Measurements from ENCODE around the gene NDUFB8.

Gene NDUFB8

DNA sequence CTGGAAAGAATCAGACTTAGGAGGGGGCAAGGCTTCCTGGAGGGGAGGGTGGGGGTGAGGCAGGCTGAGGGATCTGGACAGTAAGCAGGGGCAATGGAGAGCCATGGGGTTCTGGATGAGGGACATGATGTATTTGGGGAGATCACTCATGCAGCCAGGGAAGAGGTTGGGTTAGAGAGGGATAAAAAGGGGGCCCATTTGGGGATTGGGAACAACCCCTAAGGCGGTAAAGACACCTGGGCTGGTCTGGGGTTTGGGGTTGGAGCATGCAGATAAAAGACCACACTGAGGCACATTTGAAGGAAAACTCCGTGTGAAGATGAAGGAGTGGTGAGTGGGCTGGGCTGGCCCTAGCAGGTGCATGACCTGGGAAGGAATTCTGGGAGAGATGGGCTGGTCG is 36.9 kb upstream of the NDUFB8 start:
- no peak overlapping the region for H2AFZ ChIP-seq (ENCODE audit: low read depth, low read length, severe bottlenecking)
- no peaks in the 10 kb centered on the region for H3K27me3 ChIP-seq (ENCODE audit: low read length)
- no peaks in the 10 kb centered on the region for H3K9me3 ChIP-seq (ENCODE audit: insufficient read depth, low read length)
- H3K79me2 ChIP-seq (ENCODE audit: insufficient read depth, low read length) = no peaks in the 10 kb centered on the region
- no peaks in the 10 kb centered on the region for H3K36me3 ChIP-seq (ENCODE audit: low read length)
- no peaks in the 10 kb centered on the region for H4K20me1 ChIP-seq (ENCODE audit: low read depth, low read length)
- no peak overlapping the region for H3K27ac ChIP-seq (ENCODE audit: low read depth, low read length)
- no peak overlapping the region for H3K9ac ChIP-seq (ENCODE audit: low read length)
- TF ChIP-seq, protein P1, sequence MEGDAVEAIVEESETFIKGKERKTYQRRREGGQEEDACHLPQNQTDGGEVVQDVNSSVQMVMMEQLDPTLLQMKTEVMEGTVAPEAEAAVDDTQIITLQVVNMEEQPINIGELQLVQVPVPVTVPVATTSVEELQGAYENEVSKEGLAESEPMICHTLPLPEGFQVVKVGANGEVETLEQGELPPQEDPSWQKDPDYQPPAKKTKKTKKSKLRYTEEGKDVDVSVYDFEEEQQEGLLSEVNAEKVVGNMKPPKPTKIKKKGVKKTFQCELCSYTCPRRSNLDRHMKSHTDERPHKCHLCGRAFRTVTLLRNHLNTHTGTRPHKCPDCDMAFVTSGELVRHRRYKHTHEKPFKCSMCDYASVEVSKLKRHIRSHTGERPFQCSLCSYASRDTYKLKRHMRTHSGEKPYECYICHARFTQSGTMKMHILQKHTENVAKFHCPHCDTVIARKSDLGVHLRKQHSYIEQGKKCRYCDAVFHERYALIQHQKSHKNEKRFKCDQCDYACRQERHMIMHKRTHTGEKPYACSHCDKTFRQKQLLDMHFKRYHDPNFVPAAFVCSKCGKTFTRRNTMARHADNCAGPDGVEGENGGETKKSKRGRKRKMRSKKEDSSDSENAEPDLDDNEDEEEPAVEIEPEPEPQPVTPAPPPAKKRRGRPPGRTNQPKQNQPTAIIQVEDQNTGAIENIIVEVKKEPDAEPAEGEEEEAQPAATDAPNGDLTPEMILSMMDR (IDR thresholded peaks at IDR 0.05; ENCODE audit: insufficient read depth, low read length, poor library complexity, severe bottlenecking) = no peak
- TF ChIP-seq EZH2phosphoT487 (conservative IDR thresholded peaks at IDR 0.05; ENCODE audit: low read length) = no peak
- no peak overlapping the region for H3K4me3 ChIP-seq (ENCODE audit: insufficient read depth, low read length, poor library complexity, severe bottlenecking)
- no peaks in the 10 kb centered on the region for H3K9me2 ChIP-seq (replicated peaks; ENCODE audit: insufficient read depth, low read length)
- H3F3A ChIP-seq (ENCODE audit: insufficient read depth) = no peaks in the 10 kb centered on the region
- no peak overlapping the region for H3K4me2 ChIP-seq (ENCODE audit: low read depth, low read length, poor library complexity, severe bottlenecking)

DNA sequence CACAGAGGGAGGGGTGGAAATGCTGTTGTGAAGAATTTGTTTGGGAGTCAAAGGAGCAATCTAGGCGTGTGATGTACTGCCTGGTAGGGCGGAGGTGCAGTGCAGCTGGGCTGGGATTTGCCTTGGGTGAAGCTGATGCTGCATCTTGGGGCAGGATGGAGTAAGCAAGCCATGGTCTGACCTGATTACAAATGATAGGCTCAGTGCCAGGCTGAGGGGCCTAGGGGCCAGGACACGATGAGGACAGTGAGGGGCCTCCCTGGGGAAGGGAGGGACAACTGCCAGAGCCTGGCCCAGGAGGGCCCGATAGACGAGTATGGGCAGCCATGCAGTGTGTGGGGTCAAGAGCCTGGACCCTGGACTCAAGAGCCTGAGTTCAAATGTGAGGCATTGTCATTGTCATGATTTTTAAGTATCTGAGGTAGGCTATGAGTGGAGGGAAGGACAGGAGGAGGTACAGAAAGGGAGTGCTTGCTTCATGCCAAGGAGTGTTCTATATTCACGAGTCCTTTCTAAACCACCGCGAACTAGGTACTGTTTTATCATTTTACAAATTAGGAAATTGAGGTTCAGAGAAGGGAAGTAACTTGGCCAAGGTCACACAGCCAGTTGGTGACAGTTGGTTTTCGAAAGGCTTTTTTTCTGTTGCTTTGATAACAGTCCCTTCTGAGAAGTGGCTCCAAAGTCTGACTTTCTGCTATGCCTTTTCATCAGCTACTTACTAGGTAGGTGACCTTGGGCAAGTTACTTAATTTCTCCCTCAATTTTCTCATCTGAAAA is 35.7 kb upstream of the NDUFB8 start:
- Histone ChIP-seq H3K4me3 (ENCODE audit: insufficient read depth, low read length, poor library complexity, severe bottlenecking) (no peak overlapping the region), H4K20me1 (ENCODE audit: low read depth, low read length) (no peaks in the 10 kb centered on the region), H3F3A (ENCODE audit: insufficient read depth) (no peaks in the 10 kb centered on the region), H3K9me2 (replicated peaks; ENCODE audit: insufficient read depth, low read length) (no peaks in the 10 kb centered on the region), H3K27ac (ENCODE audit: low read depth, low read length) (no peak overlapping the region), H3K9ac (ENCODE audit: low read length) (no peak overlapping the region), H3K36me3 (ENCODE audit: low read length) (no peaks in the 10 kb centered on the region), H3K79me2 (ENCODE audit: insufficient read depth, low read length) (no peaks in the 10 kb centered on the region), H2AFZ (ENCODE audit: low read depth, low read length, severe bottlenecking) (no peak overlapping the region), H3K9me3 (ENCODE audit: insufficient read depth, low read length) (no peaks in the 10 kb centered on the region), H3K27me3 (ENCODE audit: low read length) (no peaks in the 10 kb centered on the region), H3K4me2 (ENCODE audit: low read depth, low read length, poor library complexity, severe bottlenecking) (no peak overlapping the region)
- TF ChIP-seq EZH2phosphoT487 (conservative IDR thresholded peaks at IDR 0.05; ENCODE audit: low read length) = no peak
- TF ChIP-seq, protein P1 (IDR thresholded peaks at IDR 0.05; ENCODE audit: insufficient read depth, low read length, poor library complexity, severe bottlenecking) = no peak

DNA sequence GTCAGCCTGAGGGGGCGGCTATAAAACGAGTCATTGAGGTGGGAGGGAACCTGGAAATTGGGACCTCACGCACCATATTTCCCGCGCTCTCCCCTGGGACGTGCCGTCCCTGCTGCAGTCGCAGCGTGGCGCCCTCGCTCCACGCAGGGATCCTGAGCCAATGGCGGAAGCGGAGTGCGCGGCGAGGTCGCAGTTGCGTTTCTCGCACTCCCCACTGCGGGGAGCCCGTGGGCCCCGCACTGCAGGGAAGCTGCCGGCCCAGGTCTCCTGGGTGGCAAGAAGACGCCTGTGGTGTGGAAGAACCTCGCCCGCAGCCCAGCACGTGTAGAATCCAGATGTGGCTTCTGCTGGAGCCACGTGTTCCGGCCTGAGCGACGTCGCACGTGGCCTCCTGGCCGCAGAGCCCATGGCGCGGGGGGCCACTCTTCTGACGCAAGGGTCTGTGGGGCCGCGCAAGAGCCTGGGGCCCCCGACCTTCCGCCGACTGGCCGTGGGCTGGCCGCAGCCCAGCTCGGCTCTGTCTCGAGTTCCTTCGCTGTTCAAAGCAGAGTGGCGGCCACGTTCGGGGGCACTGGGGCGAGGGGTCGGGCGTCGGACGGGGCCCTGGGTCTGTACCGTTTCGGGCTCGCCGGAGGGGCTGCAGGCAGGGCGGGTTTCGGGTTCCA is 32.5 kb upstream of the NDUFB8 start:
- no peak overlapping the region for H3K4me2 ChIP-seq (ENCODE audit: low read depth, low read length, poor library complexity, severe bottlenecking)
- no peaks in the 10 kb centered on the region for H3K9me2 ChIP-seq (replicated peaks; ENCODE audit: insufficient read depth, low read length)
- no peaks in the 10 kb centered on the region for H3K9me3 ChIP-seq (ENCODE audit: insufficient read depth, low read length)
- H4K20me1 ChIP-seq (ENCODE audit: low read depth, low read length) = no peaks in the 10 kb centered on the region
- no peak overlapping the region for H3K27ac ChIP-seq (ENCODE audit: low read depth, low read length)
- TF ChIP-seq, protein P1 (IDR thresholded peaks at IDR 0.05; ENCODE audit: insufficient read depth, low read length, poor library complexity, severe bottlenecking) = peak; percentile 63
- TF ChIP-seq EZH2phosphoT487 (conservative IDR thresholded peaks at IDR 0.05; ENCODE audit: low read length) = no peak
- no peaks in the 10 kb centered on the region for H3K27me3 ChIP-seq (ENCODE audit: low read length)
- no peak overlapping the region for H2AFZ ChIP-seq (ENCODE audit: low read depth, low read length, severe bottlenecking)
- no peak overlapping the region for H3K4me3 ChIP-seq (ENCODE audit: insufficient read depth, low read length, poor library complexity, severe bottlenecking)
- H3F3A ChIP-seq (ENCODE audit: insufficient read depth) = no peaks in the 10 kb centered on the region
- no peaks in the 10 kb centered on the region for H3K36me3 ChIP-seq (ENCODE audit: low read length)
- no peaks in the 10 kb centered on the region for H3K79me2 ChIP-seq (ENCODE audit: insufficient read depth, low read length)
- no peak overlapping the region for H3K9ac ChIP-seq (ENCODE audit: low read length)
